NT2/D1 (cell line): ENCODE measurements around the gene TXK.

Experiments
- SUZ12 ChIP-seq: IDR thresholded peaks from 2 replicates; pipeline ENCODE4 v1.6.1; 2011; ENCODE audit not compliant: insufficient read length, insufficient read depth; ENCODE audit errors: extremely low read depth
- YY1 ChIP-seq: IDR thresholded peaks from 2 replicates; pipeline ENCODE4 v1.6.1; 2011; ENCODE audit not compliant: insufficient read length, insufficient read depth
- ZNF274 ChIP-seq: IDR thresholded peaks from 2 replicates; pipeline ENCODE4 v1.6.1; 2011; ENCODE audit warnings: mild to moderate bottlenecking, low read depth, low read length

- TF ChIP-seq ZNF274 (no peak), YY1 (no peak), SUZ12 (no peak)
These were observed 66.5 kb downstream of the TXK start for GRCh38 chr4:48067536-48067935.
